Heart left ventricle (tissue), 16 donors: ENCODE data around the gene GPRASP3. TPM values are rescaled to one million over a fixed set of nuclear protein-coding genes. Genes with fewer than 3 reads are reported as not detected.

Experiments
- ATAC-seq, 4 donors: fragments of 200-7000 bp; cut with Tn5 transposase; one replicate each; pipeline ENCODE4 v1.9.1; 2020 to 2022; ENCODE audit warnings: moderate library complexity in 4 of 4, mild to moderate bottlenecking in 3 of 4, moderate number of reproducible peaks in 1 of 4
- DNase-seq, 5 donors: peaks; one replicate each; pipeline ENCODE4 v3.0.0-alpha.2; 2020
- H3K27ac ChIP-seq, 12 donors: fragments of 200-600 bp; sonication (generic) in 4 of 12; one replicate each; pipeline versions ENCODE4 v1.5.0 to v1.8.0; 2016 to 2022; ENCODE audit warnings: mild to moderate bottlenecking in 2 of 12
- H3K27me3 ChIP-seq, 9 donors: fragments of 200-600 bp; sonication (generic) in 2 of 9; one replicate each; pipeline versions ENCODE4 v1.5.1 to v1.8.0; 2016 to 2022; ENCODE audit warnings: mild to moderate bottlenecking in 3 of 9
- H3K36me3 ChIP-seq, 9 donors: fragments of 200-600 bp; sonication (generic) in 2 of 9; one replicate each; pipeline versions ENCODE4 v1.5.0 to v1.8.0; 2018 to 2022; ENCODE audit warnings: mild to moderate bottlenecking in 2 of 9
- H3K4me1 ChIP-seq, 12 donors: fragments of 200-600 bp; sonication (generic) in 4 of 12; one replicate each; pipeline versions ENCODE4 v1.5.0 to v1.8.0; 2016 to 2022; ENCODE audit warnings: mild to moderate bottlenecking in 3 of 12
- H3K4me3 ChIP-seq, 12 donors: fragments of 200-600 bp; sonication (generic) in 4 of 12; one replicate each; pipeline versions ENCODE4 v1.5.0 to v1.8.0; 2017 to 2022; ENCODE audit warnings: mild to moderate bottlenecking in 9 of 12, moderate library complexity in 4 of 12
- H3K9me3 ChIP-seq, 12 donors: fragments of 200-600 bp; sonication (generic) in 4 of 12; one replicate each; pipeline versions ENCODE4 v1.5.0 to v1.8.0; 2016 to 2022; ENCODE audit warnings: mild to moderate bottlenecking in 1 of 12
- POLR2A ChIP-seq, 2 donors: fragments of 450-650 bp; IDR thresholded peaks; one replicate each; pipeline ENCODE4 v1.6.1; 2017; ENCODE audit warnings: antibody characterized with exemption in 2 of 2, mild to moderate bottlenecking in 2 of 2, moderate library complexity in 2 of 2
- WGBS, 4 donors: extraction: QIAGEN DNeasy Blood & Tissue Kit in 2 of 4; methylation state at CpG; one replicate each; pipeline versions ENCODE4 v1.1.5 to v1.1.7; 2013 to 2018; 5-methylcytosine and 5-hydroxymethylcytosine counted together
- intact Hi-C, 10 donors: fragments of 100-400 bp; cut with DNase I; formaldehyde crosslinking; loops; one replicate each; pipeline versions ENCODE4 v1.11.1 to v1.14.2; 2022
- polyA plus RNA-seq, 2 donors: library from polyadenylated mRNA; stranded (reverse); fragments of 200-250 nt; gene quantifications; one replicate each; pipeline ENCODE4 v1.2.3, GENCODE V29; 2013
- total RNA-seq, 9 donors: library from RNA; depleted of rRNA in 2 of 9; stranded (reverse); fragments of >200 nt in 2 of 9; fragmentation: NEBNext Ultra II Directional in 3 of 9; extraction: Animal tissue kit (Norgen Biotek cat#: 25700) in 3 of 9; gene quantifications; one replicate each; pipeline versions ENCODE4 v1.1.0 to v1.2.4, GENCODE V29; 2016 to 2023
- TF ChIP-seq, protein P1 (sequence below), 12 donors: fragments of 200-600 bp; sonication (generic) in 4 of 12; IDR thresholded peaks; one replicate each; pipeline versions ENCODE4 v1.5.0 to v1.8.0; 2018 to 2022; ENCODE audit warnings: antibody characterized with exemption in 12 of 12, mild to moderate bottlenecking in 5 of 12
- donor health status: ischemic (EF 13 %, LVEDD 7.1; RV severe dilation, severe dysfunction).
- donor health status: healthy with polysubstance abuse.
- donor health status: DM: no; HTN: yes; CAD: no.
- donor health status: DM: no; HTN: no; CAD: no.
- donor health status: ischemic (EF 25% LVEDD 6.9; RV normal size, moderate dysfunction).
- donor health status: ischemic (EF 25% LVEDD 5.7; RV mildly dilated, moderate dysfunction).
- donor health status: healthy.
- donor health status: DM: yes; HTN: yes; CAD: no.
- donor health status: ischemic (EF 35%, LVEDD 5.7; RV mildly dilated, moderate dysfunction).
- donor health status: nonischemic (EF 11% LVEDD 7.7; RV severe dilation, severe dysfunction).
- donor health status: DM: yes; HTN: yes; CAD: no.
- donor health status: PGD.
- donor health status: ischemic (EF 29% LVEDD 5.4; RV normal size, mild dysfunction).
- donor health status: nonischemic (EF 23%, LVEDD 6.1; RV moderate dilation, normal function).

GPRASP3 gene
- total and polyA plus RNA-seq, 11 donors = 1.1 to 9.6 (median 5.0) TPM

DNA sequence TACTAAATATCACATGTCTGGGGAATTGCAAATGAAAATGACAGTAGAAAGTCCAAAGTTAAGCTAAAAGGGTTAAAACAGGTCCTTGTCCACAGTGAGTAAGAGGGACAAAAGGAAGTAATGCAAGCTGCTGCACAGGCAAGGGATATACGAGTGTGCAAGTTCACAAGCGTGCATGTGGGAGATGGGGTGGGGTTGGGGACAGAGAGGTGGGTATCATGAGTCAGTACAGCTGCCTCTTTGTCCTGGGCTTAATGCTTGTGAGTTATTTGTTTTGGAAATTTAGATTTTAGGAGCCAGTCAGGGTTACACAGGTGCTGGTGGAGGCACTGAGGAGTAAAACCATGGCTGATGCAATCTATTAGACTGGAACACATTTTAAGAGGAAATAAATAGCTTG lies 11.6 kb upstream of the GPRASP3 start:
- H3K27me3 ChIP-seq = peaks cover 0 to 29% (median 0%) of the 10 kb centered on the region in 9 donors
- H3K36me3 ChIP-seq = peaks cover 0 to under 1% (median 0%) of the 10 kb centered on the region in 9 donors
- no peak for DNase-seq
- TF ChIP-seq POLR2A (IDR thresholded peaks at IDR 0.05) = no peak
- TF ChIP-seq, protein P1, sequence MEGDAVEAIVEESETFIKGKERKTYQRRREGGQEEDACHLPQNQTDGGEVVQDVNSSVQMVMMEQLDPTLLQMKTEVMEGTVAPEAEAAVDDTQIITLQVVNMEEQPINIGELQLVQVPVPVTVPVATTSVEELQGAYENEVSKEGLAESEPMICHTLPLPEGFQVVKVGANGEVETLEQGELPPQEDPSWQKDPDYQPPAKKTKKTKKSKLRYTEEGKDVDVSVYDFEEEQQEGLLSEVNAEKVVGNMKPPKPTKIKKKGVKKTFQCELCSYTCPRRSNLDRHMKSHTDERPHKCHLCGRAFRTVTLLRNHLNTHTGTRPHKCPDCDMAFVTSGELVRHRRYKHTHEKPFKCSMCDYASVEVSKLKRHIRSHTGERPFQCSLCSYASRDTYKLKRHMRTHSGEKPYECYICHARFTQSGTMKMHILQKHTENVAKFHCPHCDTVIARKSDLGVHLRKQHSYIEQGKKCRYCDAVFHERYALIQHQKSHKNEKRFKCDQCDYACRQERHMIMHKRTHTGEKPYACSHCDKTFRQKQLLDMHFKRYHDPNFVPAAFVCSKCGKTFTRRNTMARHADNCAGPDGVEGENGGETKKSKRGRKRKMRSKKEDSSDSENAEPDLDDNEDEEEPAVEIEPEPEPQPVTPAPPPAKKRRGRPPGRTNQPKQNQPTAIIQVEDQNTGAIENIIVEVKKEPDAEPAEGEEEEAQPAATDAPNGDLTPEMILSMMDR (IDR thresholded peaks at IDR 0.05) = no peak
- intact Hi-C loops = loop anchor here in 1 of 10 donors (10.0 kb wide), 1 partner anchor 214 kb away; no protein-coding TSS in a partner anchor
- no peaks in the 10 kb centered on the region for H3K9me3 ChIP-seq
- H3K27ac ChIP-seq = no peak overlapping the region
- H3K4me1 ChIP-seq = peaks cover 0 to 5% (median 0%) of the 10 kb centered on the region in 12 donors
- no peak overlapping the region for H3K4me3 ChIP-seq
- 44 to 67% (median 65%) methylated on average over 2 of the region's 2 CpGs for WGBS, 4 donors
- ATAC-seq = no peak

DNA sequence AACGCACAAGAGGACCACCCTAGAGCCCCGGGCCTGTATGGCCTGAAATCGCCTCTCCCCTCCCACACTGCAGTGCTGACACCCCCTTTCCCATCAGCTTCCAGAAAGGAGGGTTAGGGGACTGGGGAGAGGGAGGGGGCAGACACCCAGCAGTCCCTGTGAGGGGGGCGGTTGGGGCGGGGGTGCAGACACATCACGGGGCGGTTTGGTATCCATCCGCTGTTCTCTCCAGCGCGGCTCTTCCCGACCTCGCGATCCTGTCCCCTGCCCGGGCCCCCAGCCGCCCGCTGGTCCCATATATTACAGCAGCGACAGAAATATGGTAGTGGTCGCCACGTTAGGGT lies 8.7 kb upstream of the GPRASP3 start:
- intact Hi-C loops = loop anchor here in 6 of 10 donors (2.0 to 10.0 kb wide), 5 partner anchors 57 to 113 kb away; partner anchors contain the start of genes GPRASP1 (in 6 of the 6) and ARMCX5 (in 1 of the 6)
- H3K9me3 ChIP-seq = no peaks in the 10 kb centered on the region
- 7 to 72% (median 21%) methylated on average over 3 to 19 of the region's 19 CpGs for WGBS, 4 donors
- H3K27me3 ChIP-seq = peaks cover 0 to 26% (median 0%) of the 10 kb centered on the region in 9 donors
- peak in 2 of 4 donors; percentile 3 for ATAC-seq
- H3K4me1 ChIP-seq = peaks cover 0 to 5% (median 0%) of the 10 kb centered on the region in 12 donors
- DNase-seq = no peak
- H3K36me3 ChIP-seq = peaks cover 0 to 9% (median 0%) of the 10 kb centered on the region in 9 donors
- peak overlapping the region in 3 of 12 donors; percentile 77 to 92 (median 85) for H3K27ac ChIP-seq
- TF ChIP-seq POLR2A (IDR thresholded peaks at IDR 0.05) = no peak
- TF ChIP-seq, protein P1 (IDR thresholded peaks at IDR 0.05) = no peak
- peak overlapping the region; percentile 48 to 93 (median 68) for H3K4me3 ChIP-seq

DNA sequence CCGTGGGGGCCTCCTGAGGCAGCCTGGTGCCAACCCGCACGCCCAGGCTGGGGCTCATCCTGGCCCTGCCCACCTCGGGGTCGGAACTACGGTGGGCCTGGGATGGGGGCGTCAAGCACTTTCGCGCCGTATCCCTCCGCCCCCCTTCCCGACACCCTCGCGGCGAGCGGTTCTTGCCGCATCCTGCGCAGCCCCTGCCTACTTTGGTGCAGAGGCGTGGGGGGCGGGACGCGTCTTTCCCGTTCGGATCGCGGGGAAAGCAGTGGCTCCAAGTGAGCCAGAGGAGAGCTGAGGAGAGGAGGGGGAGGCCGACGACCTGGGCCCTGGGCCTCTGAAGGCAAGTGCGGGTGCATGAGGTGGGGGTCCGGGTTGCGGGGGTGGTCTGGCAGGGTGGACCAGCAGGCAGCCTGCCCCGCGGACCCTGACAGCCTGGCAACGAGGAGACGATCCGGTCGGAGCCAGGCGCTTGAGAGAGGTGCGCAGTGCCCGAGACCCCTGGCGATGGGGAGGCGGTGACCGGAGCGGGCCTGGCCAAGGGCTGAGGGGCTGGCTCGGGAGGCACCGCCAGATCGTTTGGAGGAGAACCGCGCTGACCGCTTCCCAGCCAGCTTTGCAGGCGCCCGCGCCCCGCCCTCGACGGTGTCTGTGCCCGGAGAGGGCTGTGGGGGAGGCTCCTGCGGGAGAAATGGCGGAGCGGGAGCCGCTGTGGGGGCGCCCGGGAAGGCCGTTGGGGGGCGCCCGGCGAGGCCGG lies 8.2 kb upstream of the GPRASP3 start, which contains the start of gene GPRASP2:
Gene GPRASP2, plus strand, starts transcription at position 233 of the 751 bp plus-strand sequence. CDS start 2,422 bp downstream, outside the sequence.
- no peaks in the 10 kb centered on the region for H3K9me3 ChIP-seq
- H3K4me3 ChIP-seq = peak within 1 kb of the TSS; percentile 48 to 93 (median 68)
- ATAC-seq = peak; percentile 65 to 92 (median 85)
- H3K36me3 ChIP-seq = peaks cover 0 to 9% (median 0%) of the 10 kb centered on the region in 9 donors
- H3K27me3 ChIP-seq = peaks cover 0 to 21% (median 0%) of the 10 kb centered on the region in 9 donors
- intact Hi-C loops = loop anchor here in 6 of 10 donors (2.0 to 10.0 kb wide), 5 partner anchors 58 to 114 kb away; partner anchors contain the start of genes GPRASP1 (in 6 of the 6) and ARMCX5 (in 1 of the 6)
- no peak for TF ChIP-seq POLR2A (IDR thresholded peaks at IDR 0.05)
- peak within 1 kb of the TSS; percentile 52 to 92 (median 81) for H3K27ac ChIP-seq
- WGBS, 4 donors = 1 to 40% (median 13%) methylated on average over 31 to 68 of the region's 68 CpGs
- DNase-seq = peak; percentile 35 to 77 (median 57)
- peaks cover 0 to 5% (median 0%) of the 10 kb centered on the region in 12 donors for H3K4me1 ChIP-seq

DNA sequence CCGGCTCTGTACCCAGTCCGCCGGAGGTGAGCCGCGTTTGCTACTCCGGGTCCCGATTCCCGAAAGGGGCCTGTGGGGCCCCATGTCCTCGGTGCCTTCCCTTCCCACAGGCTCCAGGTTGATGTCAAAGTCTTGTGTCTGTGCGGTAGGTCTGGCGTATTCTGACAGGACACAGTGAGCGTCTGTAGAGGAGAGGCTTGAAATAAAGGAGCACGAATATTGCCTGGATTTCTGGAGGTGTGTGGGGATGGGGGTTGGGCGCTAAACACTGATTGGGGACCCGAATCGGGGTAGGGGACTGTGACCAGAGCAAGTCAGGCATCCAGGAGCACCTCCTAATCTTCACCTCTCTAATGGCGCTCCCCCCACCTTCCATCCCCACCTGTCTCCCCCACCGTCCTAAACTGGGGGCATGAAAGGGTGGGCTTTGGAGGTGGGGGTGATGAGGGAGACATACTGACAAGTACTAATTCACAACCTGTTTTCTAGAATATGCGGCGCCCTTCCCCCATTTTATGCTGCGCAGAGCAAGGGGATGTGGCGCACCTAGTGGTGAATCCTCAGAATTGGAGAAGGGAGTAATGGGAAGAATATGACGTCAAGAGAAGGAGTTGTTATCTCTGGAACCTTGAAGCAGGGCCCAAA lies 7.4 kb upstream of the GPRASP3 start:
- TF ChIP-seq POLR2A (IDR thresholded peaks at IDR 0.05) = no peak
- TF ChIP-seq, protein P1 (IDR thresholded peaks at IDR 0.05) = peak; percentile 32 to 74 (median 54)
- DNase-seq (peak in 4 of 5 donors; percentile 47 to 61 (median 54)), ATAC-seq (peak; percentile 71 to 88 (median 80))
- Histone ChIP-seq H3K36me3 (peaks cover 0 to 9% (median 0%) of the 10 kb centered on the region in 9 donors), H3K4me1 (peaks cover 0 to 5% (median 0%) of the 10 kb centered on the region in 12 donors), H3K27ac (peak overlapping the region; percentile 52 to 92 (median 81)), H3K27me3 (peaks cover 0 to 19% (median 0%) of the 10 kb centered on the region in 9 donors), H3K9me3 (no peaks in the 10 kb centered on the region), H3K4me3 (peak overlapping the region; percentile 48 to 93 (median 68))
- intact Hi-C loops = loop anchor here in 6 of 10 donors (2.0 to 10.0 kb wide), 5 partner anchors 58 to 114 kb away; partner anchors contain the start of genes GPRASP1 (in 6 of the 6) and ARMCX5 (in 1 of the 6)
- WGBS, 4 donors = 1 to 34% (median 12%) methylated on average over 14 to 23 of the region's 23 CpGs
